AG04450 (cell line): ENCODE measurements around the gene PDIA6. TPM values are rescaled to one million over a fixed set of nuclear protein-coding genes. Genes with fewer than 3 reads are reported as not detected.

ENCODE experiments used
- CTCF ChIA-PET: fragments of 300-600, 350-600 bp; formaldehyde crosslinking; extraction: SDS; loops from one replicate; lab custom pipeline; 2022; ENCODE audit warnings: antibody characterized with exemption, inconsistent platforms; lab: Charles Lee
- POLR2A ChIA-PET: fragments of 350-600 bp; formaldehyde crosslinking; extraction: SDS; loops from one replicate; lab custom pipeline; 2021; ENCODE audit warnings: antibody characterized with exemption, inconsistent platforms; lab: Yijun Ruan, JAX
- DNase-seq: peaks from one replicate; pipeline ENCODE4 v3.0.0-alpha.2; 2011; ENCODE audit warnings: low read depth, low spot score
- H3K27ac ChIP-seq: one replicate; pipeline ENCODE4 v1.5.1; 2012; ENCODE audit warnings: low read depth, low read length, control low read depth
- H3K27me3 ChIP-seq: one replicate; pipeline ENCODE4 v1.6.0; 2012; ENCODE audit warnings: low read length; ENCODE audit not compliant: control insufficient read depth, insufficient read depth
- H3K4me3 ChIP-seq: 2 replicates; pipeline ENCODE4 v1.5.1; 2011; ENCODE audit warnings: mild to moderate bottlenecking, low read depth, low read length, control low read depth
- H3K9me3 ChIP-seq: 2 replicates; pipeline ENCODE4 v1.5.1; 2012; ENCODE audit warnings: low read length; ENCODE audit not compliant: control insufficient read depth, insufficient read depth
- polyA plus RNA-seq: library from polyadenylated mRNA; depleted of rRNA; stranded (reverse); fragments of >200 nt; gene quantifications from 2 replicates; pipeline ENCODE4 v1.2.3, GENCODE V29; 2011
- TF ChIP-seq, protein P1 (sequence below): IDR thresholded peaks from 2 replicates; pipeline ENCODE4 v1.5.1; 2011; ENCODE audit warnings: low read depth, low read length, control low read depth, inconsistent platforms

Gene PDIA6
- polyA plus RNA-seq, 1 experiment: 487 TPM

DNA sequence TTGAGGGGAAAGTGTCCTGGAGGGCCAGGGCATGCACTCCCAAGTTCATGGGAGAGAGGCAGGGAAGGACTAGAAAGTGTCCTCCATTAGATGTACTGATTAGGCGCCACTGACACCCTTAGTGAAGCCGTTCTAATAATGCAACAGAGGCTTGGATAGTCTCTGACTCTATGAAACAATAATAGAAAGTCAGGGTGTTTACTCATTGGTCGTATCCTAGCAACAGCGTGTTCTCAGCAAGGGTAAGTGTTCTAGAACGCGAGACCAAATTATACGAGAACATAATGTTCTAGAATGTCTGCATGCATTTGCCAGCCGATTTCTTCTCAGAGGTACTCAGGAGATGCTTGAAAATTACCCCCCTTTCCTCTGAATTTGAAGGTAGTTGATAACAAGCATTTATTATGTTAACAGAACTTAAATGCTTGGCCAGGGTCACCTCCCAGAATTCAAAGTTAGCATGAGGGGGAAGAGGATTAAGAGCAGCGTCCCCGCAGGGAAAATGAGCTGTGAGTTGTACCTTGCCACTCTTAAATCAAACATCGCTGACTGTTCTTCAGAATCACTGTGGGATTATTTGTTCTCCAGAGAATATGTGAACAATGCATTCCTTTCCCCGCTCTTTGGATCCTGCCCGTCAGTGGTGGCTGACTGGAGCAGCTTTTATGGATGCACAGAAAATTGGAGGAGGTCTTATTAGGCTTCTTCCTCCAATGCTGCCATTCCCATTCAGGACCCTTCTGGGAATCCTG lies 33.7 kb upstream of the PDIA6 start:
- CTCF ChIA-PET: interaction anchor here (1.6 to 3.4 kb wide), 3 partner anchors 10 to 286 kb away, joined by 5 to 13 read pairs (median 11); a partner anchor contains a TSS
- Histone ChIP-seq H3K9me3 (peaks cover 14% of the 10 kb centered on the region), H3K27ac (no peak overlapping the region), H3K4me3 (no peak overlapping the region), H3K27me3 (peaks cover 8% of the 10 kb centered on the region)
- TF ChIP-seq, protein P1, sequence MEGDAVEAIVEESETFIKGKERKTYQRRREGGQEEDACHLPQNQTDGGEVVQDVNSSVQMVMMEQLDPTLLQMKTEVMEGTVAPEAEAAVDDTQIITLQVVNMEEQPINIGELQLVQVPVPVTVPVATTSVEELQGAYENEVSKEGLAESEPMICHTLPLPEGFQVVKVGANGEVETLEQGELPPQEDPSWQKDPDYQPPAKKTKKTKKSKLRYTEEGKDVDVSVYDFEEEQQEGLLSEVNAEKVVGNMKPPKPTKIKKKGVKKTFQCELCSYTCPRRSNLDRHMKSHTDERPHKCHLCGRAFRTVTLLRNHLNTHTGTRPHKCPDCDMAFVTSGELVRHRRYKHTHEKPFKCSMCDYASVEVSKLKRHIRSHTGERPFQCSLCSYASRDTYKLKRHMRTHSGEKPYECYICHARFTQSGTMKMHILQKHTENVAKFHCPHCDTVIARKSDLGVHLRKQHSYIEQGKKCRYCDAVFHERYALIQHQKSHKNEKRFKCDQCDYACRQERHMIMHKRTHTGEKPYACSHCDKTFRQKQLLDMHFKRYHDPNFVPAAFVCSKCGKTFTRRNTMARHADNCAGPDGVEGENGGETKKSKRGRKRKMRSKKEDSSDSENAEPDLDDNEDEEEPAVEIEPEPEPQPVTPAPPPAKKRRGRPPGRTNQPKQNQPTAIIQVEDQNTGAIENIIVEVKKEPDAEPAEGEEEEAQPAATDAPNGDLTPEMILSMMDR: no peak
- no peak for DNase-seq
- POLR2A ChIA-PET: no interaction called here

DNA sequence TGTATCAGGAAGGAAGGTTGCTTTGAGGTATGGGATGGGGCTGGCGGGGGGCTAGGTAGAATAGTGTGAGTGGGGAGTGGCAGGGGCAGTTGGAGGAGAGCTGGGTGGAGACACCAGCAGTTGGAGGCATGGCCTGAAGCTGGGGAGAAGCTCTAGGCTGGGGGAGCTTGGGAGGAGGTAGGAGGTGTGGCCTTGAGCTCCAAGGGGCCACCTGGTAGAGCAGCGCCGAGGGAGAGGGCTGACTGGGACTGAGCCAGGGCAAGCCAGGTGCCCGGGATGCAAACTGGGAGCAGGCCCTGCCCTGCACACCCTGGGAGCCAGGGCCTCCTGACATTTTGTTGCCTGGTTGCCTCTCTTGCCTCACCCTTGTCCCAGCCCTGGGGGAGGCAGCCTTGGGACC lies 33.1 kb upstream of the PDIA6 start:
- H3K4me3 ChIP-seq: no peak overlapping the region
- ChIA-PET POLR2A (no interaction called here), CTCF (interaction anchor here (1.4 to 3.4 kb wide), 2 partner anchors 10 to 13 kb away, joined by 9 to 13 read pairs; no protein-coding TSS in a partner anchor)
- peaks cover 19% of the 10 kb centered on the region for H3K9me3 ChIP-seq
- H3K27me3 ChIP-seq: peaks cover 9% of the 10 kb centered on the region
- no peak overlapping the region for H3K27ac ChIP-seq
- no peak for DNase-seq
- TF ChIP-seq, protein P1: no peak

GRCh38 chr2:10844097-10844496 lies 31.5 kb upstream of the PDIA6 start:
- ChIA-PET POLR2A (no interaction called here), CTCF (interaction anchor here (0.6 to 1.6 kb wide), 5 partner anchors 9 to 917 kb away, joined by 3 to 9 read pairs (median 7); no protein-coding TSS in a partner anchor)
- TF ChIP-seq, protein P1: no peak
- Histone ChIP-seq H3K27ac (no peak overlapping the region), H3K9me3 (peaks cover 25% of the 10 kb centered on the region), H3K27me3 (peaks cover 9% of the 10 kb centered on the region), H3K4me3 (no peak overlapping the region)
- no peak for DNase-seq

DNA sequence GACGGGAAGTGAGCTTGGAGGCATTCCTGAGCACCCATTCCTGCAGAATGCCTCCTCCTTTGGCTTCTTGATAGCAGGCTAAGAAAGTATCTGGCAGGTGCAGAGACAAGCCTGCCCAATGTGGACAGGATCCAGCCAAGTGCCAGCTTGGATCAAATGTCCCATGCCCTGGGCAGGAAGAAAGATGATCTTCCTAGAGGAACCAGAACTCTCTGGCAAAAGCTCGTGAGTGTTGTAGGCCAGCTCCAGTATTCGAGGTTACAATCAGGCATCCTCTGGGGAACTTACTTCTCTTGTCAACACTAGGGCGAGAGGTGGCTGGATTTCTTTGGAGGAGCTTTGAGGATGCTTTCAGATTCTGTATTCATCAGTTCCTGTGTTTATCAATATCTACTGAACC lies 29.9 kb upstream of the PDIA6 start:
- no peak overlapping the region for H3K27ac ChIP-seq
- no peak for DNase-seq
- peaks cover 16% of the 10 kb centered on the region for H3K27me3 ChIP-seq
- CTCF ChIA-PET: interaction anchor here (0.7 to 2.9 kb wide), 4 partner anchors 10 to 290 kb away, joined by 3 to 12 read pairs (median 6); no protein-coding TSS in a partner anchor
- peaks cover 25% of the 10 kb centered on the region for H3K9me3 ChIP-seq
- POLR2A ChIA-PET: no interaction called here
- TF ChIP-seq, protein P1: no peak
- H3K4me3 ChIP-seq: no peak overlapping the region
